HT1080 (cell line): ENCODE data around the gene EFNB2. TPM values are rescaled to one million over a fixed set of nuclear protein-coding genes. Genes with fewer than 3 reads are reported as not detected.

Source experiments
- DNase-seq: peaks from one replicate; pipeline ENCODE4 v3.0.0-alpha.2; 2015; ENCODE audit warnings: low read depth
- total RNA-seq: library from RNA; depleted of rRNA; stranded (reverse); fragments of >200 nt; shearing (Covaris generic); gene quantifications from 2 replicates; pipeline ENCODE4 v1.2.3, GENCODE V29; 2014; rRNA removed

Gene EFNB2
- total RNA-seq, 1 experiment from 2014 or later, result 22.4 TPM

DNA sequence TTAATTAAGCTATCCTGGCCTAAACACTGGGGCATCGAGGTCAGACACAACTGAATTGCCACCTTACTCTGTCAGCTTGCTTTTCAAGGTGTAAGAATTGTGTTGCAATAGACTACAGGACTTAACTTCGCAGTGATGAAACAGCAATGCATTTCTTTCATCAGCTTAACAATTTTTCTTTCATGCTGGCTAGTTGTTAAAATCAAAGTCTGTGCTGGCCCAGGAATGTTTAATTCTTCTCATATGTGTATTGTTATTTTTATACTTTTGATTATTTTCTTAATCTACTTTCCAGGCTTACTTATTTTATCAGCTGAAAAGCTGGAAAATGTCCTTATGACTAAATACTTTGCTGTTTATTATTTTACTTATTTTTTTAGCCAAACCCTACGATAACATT, 79.7 kb downstream of the EFNB2 start:
- DNase-seq, result no peak

DNA sequence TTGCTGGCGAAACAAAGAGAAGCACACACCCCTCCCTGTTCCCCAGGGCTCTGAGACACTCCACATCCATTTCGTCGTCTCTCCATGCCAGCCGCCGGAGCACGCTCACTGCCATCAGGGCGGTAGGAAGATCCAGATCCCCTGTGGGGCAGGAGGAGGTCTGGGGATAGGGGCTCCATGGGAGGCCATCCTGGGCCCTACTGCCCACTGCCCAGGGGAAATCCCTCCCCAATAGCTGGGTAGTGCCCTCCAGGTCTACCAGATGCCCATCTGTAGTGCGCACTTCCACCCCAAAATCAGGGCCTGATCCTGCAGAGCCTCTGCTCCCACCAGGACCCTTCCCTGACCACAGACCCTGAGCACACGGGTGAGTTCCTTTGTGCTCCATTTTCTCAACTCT, 80.3 kb downstream of the EFNB2 start:
- no peak for DNase-seq

DNA sequence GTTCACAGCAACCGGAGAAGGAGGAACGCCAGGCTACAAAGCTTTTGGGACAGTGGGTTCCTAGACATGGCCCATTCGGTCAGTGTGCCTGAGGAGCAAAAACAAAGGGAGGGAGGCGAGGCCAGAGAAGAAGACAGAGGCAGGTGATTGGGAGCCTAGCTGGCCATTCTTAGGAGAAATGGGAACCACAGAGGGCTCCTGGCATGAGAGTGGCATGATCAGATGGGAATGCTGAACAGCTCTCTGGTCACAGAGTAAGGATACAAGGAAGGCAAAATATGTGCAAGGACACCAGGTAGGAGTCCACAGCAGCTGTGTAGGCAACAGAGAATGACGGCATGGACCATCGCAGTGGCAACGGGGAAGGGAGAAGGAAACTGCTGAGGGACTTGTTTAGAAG, 82.4 kb downstream of the EFNB2 start:
- DNase-seq, result no peak

DNA sequence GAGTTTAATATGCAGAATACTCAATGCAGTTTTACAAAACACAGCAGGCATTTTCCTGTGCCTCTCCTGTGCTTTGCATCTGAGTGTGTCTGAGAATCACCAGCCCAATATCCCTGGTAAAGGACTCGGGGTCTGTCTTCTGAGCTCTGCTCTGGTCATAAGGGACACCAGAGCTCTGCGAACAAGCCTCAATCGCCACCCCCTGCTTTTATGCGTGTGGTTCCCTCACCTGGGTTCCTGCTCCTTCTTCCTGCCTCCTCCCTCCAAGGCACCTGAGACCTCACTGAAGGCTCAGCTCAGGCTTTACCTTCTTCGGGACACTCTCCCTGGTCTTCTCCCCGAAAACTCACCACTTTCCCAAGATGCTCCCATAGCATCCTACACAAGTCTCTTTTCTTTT, 84.5 kb downstream of the EFNB2 start:
- no peak for DNase-seq

DNA sequence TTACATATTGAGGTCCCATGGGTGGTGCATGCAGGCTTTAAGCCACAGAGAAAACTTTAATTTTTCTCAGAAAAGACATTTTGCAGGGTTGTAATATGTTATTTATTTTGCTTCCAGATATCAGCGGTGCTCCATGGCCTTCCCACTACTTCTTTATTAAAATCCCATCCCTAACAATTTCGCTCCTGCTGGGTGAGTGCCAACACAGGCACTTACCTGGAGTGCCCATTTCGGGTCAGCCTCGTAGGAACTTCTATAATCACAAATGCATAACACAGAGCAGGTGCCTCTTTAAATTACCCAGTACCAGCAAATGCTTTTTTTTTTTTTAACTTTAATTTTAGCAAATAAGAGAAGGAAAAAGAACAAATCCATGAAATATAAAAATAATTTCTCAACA, 86.4 kb downstream of the EFNB2 start:
- DNase-seq, result no peak

DNA sequence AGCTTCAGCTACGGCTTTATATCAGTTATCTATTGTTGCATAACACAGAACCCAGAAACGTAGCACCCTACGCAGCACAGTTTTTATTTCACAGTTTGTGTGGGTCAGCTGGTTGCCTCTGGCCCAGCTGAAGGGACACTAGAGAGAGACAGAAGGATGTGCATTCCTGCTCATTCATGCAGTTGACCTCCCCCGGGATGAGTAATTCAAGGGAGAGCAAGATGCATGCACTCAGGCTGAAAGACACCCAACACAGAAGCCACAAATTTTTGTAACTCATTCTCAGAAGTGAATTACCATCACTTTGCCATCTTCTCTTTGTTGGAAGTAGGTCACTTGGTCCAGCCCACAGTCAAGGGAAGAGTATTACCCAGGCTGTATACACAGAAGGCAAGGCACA, 89.5 kb downstream of the EFNB2 start:
- DNase-seq, result peak; percentile 13

DNA sequence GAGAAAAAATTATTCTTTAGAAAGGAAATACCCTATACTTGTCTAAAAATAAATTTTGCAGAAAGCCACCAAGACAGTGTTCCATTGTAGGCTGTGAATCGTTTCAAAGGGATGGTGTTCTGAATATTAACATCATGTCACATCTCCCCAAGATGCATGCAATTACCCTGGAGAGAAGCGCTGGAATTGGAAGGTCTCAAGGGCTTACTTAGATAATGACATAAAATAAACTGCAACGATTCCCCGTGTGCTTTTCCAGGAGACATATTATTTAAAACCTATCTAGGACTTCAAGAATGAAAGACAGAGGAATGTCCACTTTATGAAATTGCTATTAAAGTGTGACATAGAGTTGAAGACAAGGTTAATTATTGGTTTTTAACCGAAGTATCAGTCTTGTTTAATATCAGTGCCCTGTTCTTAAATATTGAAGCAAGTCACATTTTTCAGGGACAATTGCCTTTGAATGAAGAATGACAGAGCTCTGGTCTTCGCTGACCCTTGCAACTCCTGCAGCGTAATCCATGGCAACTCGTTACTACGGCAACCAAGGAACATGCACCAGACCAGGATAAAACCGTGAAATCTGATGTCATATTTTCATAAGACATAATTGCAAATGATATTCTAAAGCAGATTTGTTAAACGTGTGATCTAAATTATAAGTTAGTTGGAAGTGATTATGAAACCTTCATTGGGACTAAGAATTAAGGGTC, 91.7 kb downstream of the EFNB2 start:
- no peak for DNase-seq

DNA sequence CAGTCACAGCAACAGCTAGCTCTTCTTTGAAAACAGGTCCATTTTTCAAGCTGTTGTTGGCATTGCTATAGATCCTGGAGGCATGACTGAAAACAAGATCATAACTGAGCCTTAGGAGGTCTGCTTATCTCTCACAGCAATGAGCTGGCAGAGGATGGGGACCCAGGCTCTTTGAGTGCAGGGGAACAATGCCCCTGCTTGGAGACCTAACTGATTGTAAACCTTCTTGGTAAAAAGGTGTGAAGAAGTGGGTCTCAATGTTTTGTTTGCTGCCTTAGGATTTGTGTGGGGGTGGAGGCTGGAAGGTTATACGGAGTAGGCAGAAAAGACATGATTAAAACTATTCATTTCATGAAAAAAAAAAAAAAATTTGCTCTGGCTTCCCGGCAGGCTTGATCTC, 94.6 kb downstream of the EFNB2 start:
- DNase-seq, result no peak

Other genes with a start within 250 kb of the EFNB2 start
- gene ARGLU1, start 32.5 kb upstream of the EFNB2 start, total RNA-seq, result 34.1 and 35.7 TPM in 2 replicates